H9 (cell line): ENCODE data around the gene SUMO1. TPM values are rescaled to one million over a fixed set of nuclear protein-coding genes. Genes with fewer than 3 reads are reported as not detected.

Experiments used
- DNase-seq: peaks from one replicate; pipeline ENCODE4 v3.0.0-alpha.2; 2017
- H2AFZ ChIP-seq: one replicate; pipeline ENCODE4 v1.6.1; 2013; ENCODE audit warnings: mild to moderate bottlenecking, low read length, control low read depth, moderate library complexity
- H2AK5ac ChIP-seq: 2 replicates; pipeline ENCODE4 v1.6.1; 2013; ENCODE audit warnings: low read length, control low read depth, mixed read lengths; ENCODE audit not compliant: insufficient read length
- H2BK120ac ChIP-seq: one replicate; pipeline ENCODE4 v1.6.1; 2013; ENCODE audit warnings: low read depth, mild to moderate bottlenecking, low read length, control low read depth, inconsistent platforms; ENCODE audit not compliant: poor library complexity, severe bottlenecking
- H2BK12ac ChIP-seq: 2 replicates; pipeline ENCODE4 v1.6.1; 2013; ENCODE audit warnings: low read length, control low read depth, mixed read lengths, low read depth; ENCODE audit not compliant: insufficient read length
- H2BK15ac ChIP-seq: 2 replicates; pipeline ENCODE4 v1.6.1; 2013; ENCODE audit warnings: low read depth, low read length, control low read depth
- H2BK20ac ChIP-seq: one replicate; pipeline ENCODE4 v1.6.1; 2013; ENCODE audit warnings: low read depth, mild to moderate bottlenecking, low read length, control low read depth, inconsistent platforms; ENCODE audit not compliant: poor library complexity, severe bottlenecking
- H2BK5ac ChIP-seq: 2 replicates; pipeline ENCODE4 v1.6.1; 2013; ENCODE audit warnings: low read length, control low read depth, mixed read lengths; ENCODE audit not compliant: insufficient read length
- H3K14ac ChIP-seq: 2 replicates; pipeline ENCODE4 v1.6.1; 2013; ENCODE audit warnings: low read length, control low read depth; ENCODE audit not compliant: insufficient read depth
- H3K18ac ChIP-seq: 2 replicates; pipeline ENCODE4 v1.6.1; 2013; ENCODE audit warnings: low read depth, mild to moderate bottlenecking, mixed read lengths, low read length, control low read depth; ENCODE audit not compliant: insufficient read length
- H3K23ac ChIP-seq: 2 replicates; pipeline ENCODE4 v1.6.1; 2013; ENCODE audit warnings: low read length, control low read depth, mixed read lengths, low read depth; ENCODE audit not compliant: insufficient read length
- H3K23me2 ChIP-seq: 2 replicates; pipeline ENCODE4 v1.6.1; 2013; ENCODE audit warnings: low read depth, mild to moderate bottlenecking, mixed read lengths, low read length, control low read depth; ENCODE audit not compliant: insufficient read length, poor library complexity, severe bottlenecking
- H3K27ac ChIP-seq: 2 replicates; pipeline ENCODE4 v1.5.1; 2013; ENCODE audit warnings: low read length, control low read depth, mixed read lengths, low read depth; ENCODE audit not compliant: insufficient read length
- H3K27me3 ChIP-seq: 2 replicates; pipeline ENCODE4 v1.6.1; 2013; ENCODE audit warnings: low read length, control low read depth, inconsistent platforms; ENCODE audit not compliant: insufficient read depth
- H3K4ac ChIP-seq: 2 replicates; pipeline ENCODE4 v1.6.1; 2013; ENCODE audit warnings: low read depth, mild to moderate bottlenecking, control low read depth, inconsistent platforms, low read length, moderate library complexity
- H3K4me1 ChIP-seq: 2 replicates; pipeline ENCODE4 v1.6.1; 2013; ENCODE audit warnings: low read length, control low read depth, inconsistent platforms; ENCODE audit not compliant: insufficient read depth
- H3K4me2 ChIP-seq: 2 replicates; pipeline ENCODE4 v1.6.1; 2013; ENCODE audit warnings: low read length, control low read depth, mixed read lengths; ENCODE audit not compliant: insufficient read length, insufficient read depth
- H3K56ac ChIP-seq: 2 replicates; pipeline ENCODE4 v1.6.1; 2013; ENCODE audit warnings: low read depth, mild to moderate bottlenecking, mixed read lengths, low read length, control low read depth; ENCODE audit not compliant: insufficient read length
- H3K79me1 ChIP-seq: 2 replicates; pipeline ENCODE4 v1.6.1; 2013; ENCODE audit warnings: low read depth, mild to moderate bottlenecking, moderate library complexity, low read length, control low read depth, inconsistent platforms; ENCODE audit not compliant: insufficient read depth, poor library complexity, severe bottlenecking
- H3K79me2 ChIP-seq: 2 replicates; pipeline ENCODE4 v1.6.1; 2013; ENCODE audit warnings: low read length, control low read depth, inconsistent platforms; ENCODE audit not compliant: insufficient read depth
- H3K9ac ChIP-seq: 2 replicates; pipeline ENCODE4 v1.6.1; 2013; ENCODE audit warnings: low read length, control low read depth, mixed read lengths; ENCODE audit not compliant: insufficient read length; ENCODE audit errors: extremely low read depth
- H3K9me3 ChIP-seq: one replicate; pipeline ENCODE4 v1.6.1; 2013; ENCODE audit warnings: low read depth, low read length, inconsistent platforms; ENCODE audit not compliant: control insufficient read depth
- H3T11ph ChIP-seq: one replicate; pipeline ENCODE4 v1.6.1; 2013; ENCODE audit warnings: mild to moderate bottlenecking, low read length, control low read depth, inconsistent platforms
- H4K20me1 ChIP-seq: one replicate; pipeline ENCODE4 v1.6.1; 2013; ENCODE audit not compliant: control insufficient read depth, insufficient read length, insufficient read depth
- H4K5ac ChIP-seq: 2 replicates; pipeline ENCODE4 v1.6.1; 2013; ENCODE audit warnings: low read depth, mild to moderate bottlenecking, mixed read lengths, low read length, control low read depth; ENCODE audit not compliant: insufficient read length
- H4K8ac ChIP-seq: replicated peaks from 2 replicates; pipeline ENCODE4 v1.6.1; 2013; ENCODE audit warnings: low read length, control low read depth, mixed read lengths, low read depth; ENCODE audit not compliant: insufficient read length
- H4K91ac ChIP-seq: 2 replicates; pipeline ENCODE4 v1.6.1; 2013; ENCODE audit warnings: low read depth, mild to moderate bottlenecking, moderate library complexity, mixed read lengths, low read length, control low read depth; ENCODE audit not compliant: insufficient read length
- H3K27ac Mint-ChIP-seq, 3 experiments: 2 replicates in 2 of 3; 3 replicates in 1 of 3; pipeline ENCODE4 v1.8.0; 2020 to 2021; ENCODE audit warnings: mixed read lengths in 3 of 3, mild to moderate bottlenecking in 1 of 3, moderate library complexity in 1 of 3
- H3K27me3 Mint-ChIP-seq: 2 replicates; pipeline ENCODE4 v1.8.0; 2021; ENCODE audit warnings: low read depth, mild to moderate bottlenecking, moderate library complexity, mixed read lengths
- H3K36me3 Mint-ChIP-seq, 3 experiments: 2 replicates in 2 of 3; 3 replicates in 1 of 3; pipeline ENCODE4 v1.8.0; 2020 to 2021; ENCODE audit warnings: low read depth in 3 of 3, mixed read lengths in 3 of 3; ENCODE audit not compliant: insufficient read depth in 1 of 3
- H3K4me1 Mint-ChIP-seq, 2 experiments: 2 replicates each; pipeline ENCODE4 v1.8.0; 2020; ENCODE audit warnings: mixed read lengths in 2 of 2
- H3K4me3 Mint-ChIP-seq, 2 experiments: 2 replicates in 1 of 2; 3 replicates in 1 of 2; pipeline ENCODE4 v1.8.0; 2020 to 2021; ENCODE audit warnings: mild to moderate bottlenecking in 2 of 2, mixed read lengths in 2 of 2, moderate library complexity in 1 of 2
- H3K9me3 Mint-ChIP-seq, 2 experiments: 2 replicates in 1 of 2; 3 replicates in 1 of 2; pipeline ENCODE4 v1.8.0; 2020; ENCODE audit warnings: mild to moderate bottlenecking in 2 of 2, mixed read lengths in 2 of 2, moderate library complexity in 1 of 2
- total RNA-seq: library from RNA; stranded (reverse); gene quantifications from 2 replicates; pipeline ENCODE4 v1.2.1, GENCODE V29; 2021
- TF ChIP-seq, protein P1 (sequence below): fragments of 200-600 bp; sonication (generic); conservative IDR thresholded peaks from 3 replicates; pipeline ENCODE4 v1.8.0; 2021; ENCODE audit warnings: antibody characterized with exemption, mild to moderate bottlenecking

Gene SUMO1
- total RNA-seq, 1 experiment from 2014 or later = 206 TPM

DNA sequence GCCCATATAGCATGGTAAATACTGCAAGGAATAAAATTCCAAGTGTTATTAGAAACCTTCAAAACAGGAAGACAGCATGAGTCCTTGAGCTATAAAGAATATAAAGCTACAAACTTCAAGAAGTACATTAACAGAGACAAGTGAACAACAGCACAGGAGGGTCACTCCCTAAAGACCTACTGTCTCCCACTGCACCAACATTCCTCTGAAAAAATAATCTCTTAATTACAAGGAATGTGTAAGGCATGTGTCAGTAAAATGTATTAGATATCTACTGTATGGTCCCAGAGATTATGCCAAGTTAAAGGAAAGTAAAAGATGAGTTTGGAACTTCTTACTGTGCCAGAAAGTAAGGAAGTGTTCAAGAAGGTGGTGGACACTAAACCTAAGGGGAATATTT, 29.9 kb downstream of the SUMO1 start:
- Histone ChIP-seq H3K23me2 (no peaks in the 10 kb centered on the region), H3K79me1 (no peaks in the 10 kb centered on the region), H2BK15ac (no peak overlapping the region), H3K23ac (no peak overlapping the region), H2BK12ac (no peak overlapping the region), H2BK20ac (no peak overlapping the region), H2BK120ac (no peak overlapping the region), H3K14ac (no peak overlapping the region), H3K27me3 (no peaks in the 10 kb centered on the region), H3K9me3 (no peaks in the 10 kb centered on the region), H3K9ac (no peak overlapping the region), H4K8ac (no peak overlapping the region), H3K18ac (no peak overlapping the region), H3K27ac (no peak overlapping the region), H2AK5ac (no peak overlapping the region), H3K4me2 (no peak overlapping the region), H2AFZ (no peak overlapping the region), H3K79me2 (no peaks in the 10 kb centered on the region), H3T11ph (no peak overlapping the region), H3K56ac (no peak overlapping the region), H4K91ac (no peak overlapping the region), H4K5ac (no peak overlapping the region), H4K20me1 (no peaks in the 10 kb centered on the region), H2BK5ac (no peak overlapping the region), H3K4ac (no peak overlapping the region), H3K4me1 (no peaks in the 10 kb centered on the region)
- Mint-ChIP-seq H3K9me3 (no peaks in the 10 kb centered on the region), H3K36me3 (peaks cover 20 to 55% (median 42%) of the 10 kb centered on the region in 3 experiments), H3K27ac (peak overlapping the region in 1 of 3 experiments; percentile 15; a peak in 1 of 7 replicates), H3K4me1 (no peaks in the 10 kb centered on the region), H3K4me3 (no peak overlapping the region), H3K27me3 (no peaks in the 10 kb centered on the region)
- no peak for DNase-seq
- TF ChIP-seq, protein P1, sequence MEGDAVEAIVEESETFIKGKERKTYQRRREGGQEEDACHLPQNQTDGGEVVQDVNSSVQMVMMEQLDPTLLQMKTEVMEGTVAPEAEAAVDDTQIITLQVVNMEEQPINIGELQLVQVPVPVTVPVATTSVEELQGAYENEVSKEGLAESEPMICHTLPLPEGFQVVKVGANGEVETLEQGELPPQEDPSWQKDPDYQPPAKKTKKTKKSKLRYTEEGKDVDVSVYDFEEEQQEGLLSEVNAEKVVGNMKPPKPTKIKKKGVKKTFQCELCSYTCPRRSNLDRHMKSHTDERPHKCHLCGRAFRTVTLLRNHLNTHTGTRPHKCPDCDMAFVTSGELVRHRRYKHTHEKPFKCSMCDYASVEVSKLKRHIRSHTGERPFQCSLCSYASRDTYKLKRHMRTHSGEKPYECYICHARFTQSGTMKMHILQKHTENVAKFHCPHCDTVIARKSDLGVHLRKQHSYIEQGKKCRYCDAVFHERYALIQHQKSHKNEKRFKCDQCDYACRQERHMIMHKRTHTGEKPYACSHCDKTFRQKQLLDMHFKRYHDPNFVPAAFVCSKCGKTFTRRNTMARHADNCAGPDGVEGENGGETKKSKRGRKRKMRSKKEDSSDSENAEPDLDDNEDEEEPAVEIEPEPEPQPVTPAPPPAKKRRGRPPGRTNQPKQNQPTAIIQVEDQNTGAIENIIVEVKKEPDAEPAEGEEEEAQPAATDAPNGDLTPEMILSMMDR = no peak
